Lower leg skin (tissue), 3 donors: ENCODE measurements around the gene GPR137B.
"Not testable (repeated sequence)": the region's sequence is repeated elsewhere in the genome, so short reads cannot be mapped to it uniquely, and the experiment has no call there.

Experiments used
- POLR2A ChIP-seq, 2 donors: fragments of 450-650 bp; IDR thresholded peaks; one replicate each; pipeline ENCODE4 v1.6.1; 2016 to 2017; ENCODE audit warnings: antibody characterized with exemption in 2 of 2, mild to moderate bottlenecking in 1 of 2, moderate library complexity in 1 of 2
- TF ChIP-seq, protein P1 (sequence below), 3 donors: fragments of 450-650 bp; IDR thresholded peaks; one replicate each; pipeline ENCODE4 v1.5.1; 2016; ENCODE audit warnings: antibody characterized with exemption in 3 of 3, mild to moderate bottlenecking in 3 of 3, moderate library complexity in 2 of 3

DNA sequence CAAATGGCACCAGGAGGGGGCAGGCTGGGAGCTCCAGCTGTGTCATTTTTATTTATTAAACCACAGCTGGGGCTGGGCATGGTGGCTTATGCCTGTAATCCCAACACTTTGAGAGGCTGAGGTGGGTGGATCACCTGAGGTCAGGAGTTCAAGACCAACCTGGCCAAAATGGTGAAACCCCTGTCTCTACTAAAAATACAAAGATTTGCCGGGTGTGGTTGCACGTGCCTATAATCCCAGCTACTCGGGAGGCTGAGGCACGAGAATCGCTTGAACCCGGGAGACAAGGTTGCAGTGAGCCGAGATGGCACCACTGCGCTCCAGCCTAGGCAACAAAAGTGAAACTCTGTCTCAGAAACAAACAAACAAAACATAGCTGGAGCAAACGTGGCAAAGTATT lies 15.7 kb downstream of the GPR137B start:
- TF ChIP-seq, protein P1, sequence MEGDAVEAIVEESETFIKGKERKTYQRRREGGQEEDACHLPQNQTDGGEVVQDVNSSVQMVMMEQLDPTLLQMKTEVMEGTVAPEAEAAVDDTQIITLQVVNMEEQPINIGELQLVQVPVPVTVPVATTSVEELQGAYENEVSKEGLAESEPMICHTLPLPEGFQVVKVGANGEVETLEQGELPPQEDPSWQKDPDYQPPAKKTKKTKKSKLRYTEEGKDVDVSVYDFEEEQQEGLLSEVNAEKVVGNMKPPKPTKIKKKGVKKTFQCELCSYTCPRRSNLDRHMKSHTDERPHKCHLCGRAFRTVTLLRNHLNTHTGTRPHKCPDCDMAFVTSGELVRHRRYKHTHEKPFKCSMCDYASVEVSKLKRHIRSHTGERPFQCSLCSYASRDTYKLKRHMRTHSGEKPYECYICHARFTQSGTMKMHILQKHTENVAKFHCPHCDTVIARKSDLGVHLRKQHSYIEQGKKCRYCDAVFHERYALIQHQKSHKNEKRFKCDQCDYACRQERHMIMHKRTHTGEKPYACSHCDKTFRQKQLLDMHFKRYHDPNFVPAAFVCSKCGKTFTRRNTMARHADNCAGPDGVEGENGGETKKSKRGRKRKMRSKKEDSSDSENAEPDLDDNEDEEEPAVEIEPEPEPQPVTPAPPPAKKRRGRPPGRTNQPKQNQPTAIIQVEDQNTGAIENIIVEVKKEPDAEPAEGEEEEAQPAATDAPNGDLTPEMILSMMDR (IDR thresholded peaks at IDR 0.05) = not testable (repeated sequence)
- TF ChIP-seq POLR2A (IDR thresholded peaks at IDR 0.05) = not testable (repeated sequence)
